Measurements from ENCODE around the gene USP20.

Gene USP20

GRCh38 chr9:129850821-129851550 lies 15.7 kb downstream of the USP20 start:
- no peak for TF ChIP-seq CTCF (IDR thresholded peaks at IDR 0.05)

GRCh38 chr9:129851821-129852220 lies 16.6 kb downstream of the USP20 start:
- TF ChIP-seq CTCF (IDR thresholded peaks at IDR 0.05) = no peak

- TF ChIP-seq CTCF (IDR thresholded peaks at IDR 0.05) = no peak
Observed at GRCh38 chr9:129852579-129852978, 17.3 kb downstream of the USP20 start.

- TF ChIP-seq CTCF (IDR thresholded peaks at IDR 0.05) = no peak
Observed at GRCh38 chr9:129853614-129854013, 18.4 kb downstream of the USP20 start.

- no peak for TF ChIP-seq CTCF (IDR thresholded peaks at IDR 0.05)
Observed at GRCh38 chr9:129854588-129855110, 19.4 kb downstream of the USP20 start.

GRCh38 chr9:129857207-129857606 lies 21.9 kb downstream of the USP20 start:
- no peak for TF ChIP-seq CTCF (IDR thresholded peaks at IDR 0.05)

GRCh38 chr9:129858167-129858962 lies 23.1 kb downstream of the USP20 start:
- TF ChIP-seq CTCF (IDR thresholded peaks at IDR 0.05) = no peak

Measured in LNCAP (cell line).